Panc1 (cell line): Measurements from ENCODE around the gene C16orf78. TPM values are rescaled to one million over a fixed set of nuclear protein-coding genes. Genes with fewer than 3 reads are reported as not detected.

Source experiments
- ATAC-seq: fragments of 200-7000 bp; cut with Tn5 transposase; 2 replicates; pipeline ENCODE4 v1.9.1; 2020; ENCODE audit warnings: mild to moderate bottlenecking, moderate library complexity
- BruUV-seq: library from RNA; stranded (reverse); fragments of 400-500 nt; replicated peaks from 2 replicates; lab custom pipeline; 2021; lab: Mats Ljungman, UMichigan
- CTCF ChIA-PET: fragments of 300-600 bp; sonication (Branson Sonifier 250); formaldehyde crosslinking; loops from one replicate; lab custom pipeline; 2022; ENCODE audit warnings: antibody characterized with exemption; lab: Charles Lee
- POLR2A ChIA-PET: fragments of 300-600 bp; sonication (Branson Sonifier 250); formaldehyde crosslinking; loops from one replicate; lab custom pipeline; 2022; ENCODE audit warnings: antibody characterized with exemption; lab: Charles Lee
- DNase-seq: peaks from one replicate; pipeline ENCODE4 v3.0.0-alpha.2; 2010; ENCODE audit warnings: low read depth, low spot score
- H3K27ac ChIP-seq: 2 replicates; pipeline ENCODE4 v1.5.1; 2011; ENCODE audit warnings: mild to moderate bottlenecking, low read length, inconsistent platforms
- H3K27me3 ChIP-seq: fragments of 200-500 bp; sonication (Bioruptor generic); 2 replicates; pipeline ENCODE4 v1.6.0; 2014; ENCODE audit warnings: low read length, inconsistent platforms; ENCODE audit not compliant: control insufficient read depth, insufficient read depth
- H3K36me3 ChIP-seq: fragments of 200-500 bp; sonication (Bioruptor generic); 2 replicates; pipeline ENCODE4 v1.5.1; 2014; ENCODE audit warnings: inconsistent platforms, mild to moderate bottlenecking, low read length, moderate library complexity; ENCODE audit not compliant: control insufficient read depth, insufficient read depth
- H3K4me1 ChIP-seq: 2 replicates; pipeline ENCODE4 v1.5.1; 2011; ENCODE audit warnings: inconsistent platforms, mild to moderate bottlenecking, low read length, moderate library complexity; ENCODE audit not compliant: control insufficient read depth, insufficient read depth
- H3K4me3 ChIP-seq, 2 experiments: 2 replicates each; pipeline ENCODE4 v1.5.1; 2011 to 2012; ENCODE audit warnings: low read depth in 2 of 2, low read length in 2 of 2, mild to moderate bottlenecking in 2 of 2, inconsistent platforms in 1 of 2, moderate library complexity in 1 of 2
- H3K9me3 ChIP-seq: fragments of 200-500 bp; sonication (Bioruptor generic); 2 replicates; pipeline ENCODE4 v1.5.1; 2014; ENCODE audit warnings: low read depth, mild to moderate bottlenecking, inconsistent platforms, low read length, moderate library complexity; ENCODE audit not compliant: control insufficient read depth, insufficient read depth
- CTCF ChIP-seq: fragments of 450-650 bp; IDR thresholded peaks from 2 replicates; pipeline ENCODE4 v1.5.1; 2017; ENCODE audit warnings: mild to moderate bottlenecking
- POLR2AphosphoS5 ChIP-seq: IDR thresholded peaks from 2 replicates; pipeline ENCODE4 v1.6.1; 2012; ENCODE audit warnings: mild to moderate bottlenecking, low read depth, low read length, moderate library complexity
- SIN3A ChIP-seq: IDR thresholded peaks from 2 replicates; pipeline ENCODE4 v1.6.1; 2012; ENCODE audit warnings: low read depth, mild to moderate bottlenecking, low read length, moderate library complexity, borderline replicate concordance; ENCODE audit not compliant: insufficient read depth
- TCF7L2 ChIP-seq: IDR thresholded peaks from 2 replicates; pipeline ENCODE4 v1.6.1; 2011; ENCODE audit warnings: mild to moderate bottlenecking, low read depth, low read length, inconsistent platforms
- in situ Hi-C: cut with HindIII; loops from 2 replicates; pipeline ENCODE4 v1.10.0; 2016; ENCODE audit warnings: low sequenced_read_pairs, low pct_unique_long_range_greater_than_20kb
- intact Hi-C: fragments of 100-400 bp; cut with micrococcal nuclease; formaldehyde crosslinking; loops from one replicate; pipeline ENCODE4 v1.10.0; 2022; ENCODE audit not compliant: unreplicated experiment
- total RNA-seq: library from RNA; stranded (reverse); gene quantifications from one replicate; pipeline ENCODE4 v1.2.1, GENCODE V29; 2021; ENCODE audit not compliant: unreplicated experiment
- TF ChIP-seq, protein P1 (sequence below), 2 experiments: IDR thresholded peaks; 2 replicates each; pipeline ENCODE4 v1.6.1; 2011 to 2012; ENCODE audit warnings: low read depth in 2 of 2, control low read depth in 1 of 2, low read length in 1 of 2, mild to moderate bottlenecking in 1 of 2, moderate library complexity in 1 of 2; ENCODE audit not compliant: insufficient read depth in 1 of 2

The C16orf78 gene
- total RNA-seq, 1 experiment from 2014 or later: not detected

GRCh38 chr16:49419006-49419405 is 45.4 kb downstream of the C16orf78 start:
- H3K36me3 ChIP-seq: no peaks in the 10 kb centered on the region
- CTCF ChIA-PET: no interaction called here
- in situ Hi-C loops: no loop called here

GRCh38 chr16:49419862-49420261 is 46.3 kb downstream of the C16orf78 start:
- ATAC-seq: no peak
- no peaks in the 10 kb centered on the region for H3K36me3 ChIP-seq
- ChIA-PET POLR2A (no interaction called here), CTCF (no interaction called here)
- no peak overlapping the region for H3K27ac ChIP-seq
- H3K9me3 ChIP-seq: no peaks in the 10 kb centered on the region
- BruUV-seq: no TSS peak
- no peak for DNase-seq
- in situ Hi-C loops: no loop called here
- intact Hi-C loops: no loop called here
- no peak overlapping the region for H3K4me3 ChIP-seq
- H3K4me1 ChIP-seq: no peaks in the 10 kb centered on the region
- TF ChIP-seq SIN3A: no peak
- TF ChIP-seq, protein P1, sequence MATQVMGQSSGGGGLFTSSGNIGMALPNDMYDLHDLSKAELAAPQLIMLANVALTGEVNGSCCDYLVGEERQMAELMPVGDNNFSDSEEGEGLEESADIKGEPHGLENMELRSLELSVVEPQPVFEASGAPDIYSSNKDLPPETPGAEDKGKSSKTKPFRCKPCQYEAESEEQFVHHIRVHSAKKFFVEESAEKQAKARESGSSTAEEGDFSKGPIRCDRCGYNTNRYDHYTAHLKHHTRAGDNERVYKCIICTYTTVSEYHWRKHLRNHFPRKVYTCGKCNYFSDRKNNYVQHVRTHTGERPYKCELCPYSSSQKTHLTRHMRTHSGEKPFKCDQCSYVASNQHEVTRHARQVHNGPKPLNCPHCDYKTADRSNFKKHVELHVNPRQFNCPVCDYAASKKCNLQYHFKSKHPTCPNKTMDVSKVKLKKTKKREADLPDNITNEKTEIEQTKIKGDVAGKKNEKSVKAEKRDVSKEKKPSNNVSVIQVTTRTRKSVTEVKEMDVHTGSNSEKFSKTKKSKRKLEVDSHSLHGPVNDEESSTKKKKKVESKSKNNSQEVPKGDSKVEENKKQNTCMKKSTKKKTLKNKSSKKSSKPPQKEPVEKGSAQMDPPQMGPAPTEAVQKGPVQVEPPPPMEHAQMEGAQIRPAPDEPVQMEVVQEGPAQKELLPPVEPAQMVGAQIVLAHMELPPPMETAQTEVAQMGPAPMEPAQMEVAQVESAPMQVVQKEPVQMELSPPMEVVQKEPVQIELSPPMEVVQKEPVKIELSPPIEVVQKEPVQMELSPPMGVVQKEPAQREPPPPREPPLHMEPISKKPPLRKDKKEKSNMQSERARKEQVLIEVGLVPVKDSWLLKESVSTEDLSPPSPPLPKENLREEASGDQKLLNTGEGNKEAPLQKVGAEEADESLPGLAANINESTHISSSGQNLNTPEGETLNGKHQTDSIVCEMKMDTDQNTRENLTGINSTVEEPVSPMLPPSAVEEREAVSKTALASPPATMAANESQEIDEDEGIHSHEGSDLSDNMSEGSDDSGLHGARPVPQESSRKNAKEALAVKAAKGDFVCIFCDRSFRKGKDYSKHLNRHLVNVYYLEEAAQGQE (IDR thresholded peaks at IDR 0.05; ENCODE audit: insufficient read depth in 1 of 2, low read depth in 2 of 2, low read length in 1 of 2): no peak
- no peak for TF ChIP-seq POLR2AphosphoS5
- TF ChIP-seq CTCF: no peak
- no peak for TF ChIP-seq TCF7L2
- H3K27me3 ChIP-seq: no peaks in the 10 kb centered on the region

More at GRCh38 chr16:49419006-49419405, 45.4 kb downstream of the C16orf78 start:
- ATAC-seq (no peak), DNase-seq (no peak)
- POLR2A ChIA-PET: no interaction called here
- no peaks in the 10 kb centered on the region for H3K4me1 ChIP-seq
- intact Hi-C loops: no loop called here
- no peak overlapping the region for H3K4me3 ChIP-seq
- H3K9me3 ChIP-seq: no peaks in the 10 kb centered on the region
- BruUV-seq: no TSS peak
- no peak overlapping the region for H3K27ac ChIP-seq
- H3K27me3 ChIP-seq: no peaks in the 10 kb centered on the region
- no peak for TF ChIP-seq SIN3A
- TF ChIP-seq, protein P1 (IDR thresholded peaks at IDR 0.05; ENCODE audit: insufficient read depth in 1 of 2, low read depth in 2 of 2, low read length in 1 of 2): no peak
- no peak for TF ChIP-seq POLR2AphosphoS5
- no peak for TF ChIP-seq CTCF
- no peak for TF ChIP-seq TCF7L2
